ENCODE measurements around the gene GBP3.
"Not testable (repeated sequence)": the region's sequence is repeated elsewhere in the genome, so short reads cannot be mapped to it uniquely, and the experiment has no call there.

GBP3 gene

DNA sequence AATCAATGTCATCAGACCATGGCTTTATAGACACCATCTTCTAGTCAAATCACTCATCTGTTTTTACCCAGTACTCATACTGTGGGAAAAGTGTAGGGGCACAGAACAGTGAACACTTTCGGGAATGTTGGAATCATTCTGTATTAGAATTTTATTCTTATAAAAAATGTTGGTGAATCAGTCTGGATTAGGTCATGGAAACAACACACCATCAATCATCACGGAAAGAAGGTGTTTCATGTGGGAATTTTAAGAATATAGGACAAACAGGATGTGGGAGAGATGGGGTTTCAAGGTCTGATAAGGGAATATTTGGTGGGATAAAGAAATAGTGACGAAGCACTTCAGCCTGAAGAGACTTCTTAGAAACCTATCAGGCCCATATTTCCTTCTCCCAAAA is 25.1 kb upstream of the GBP3 start:
- TF ChIP-seq, protein P1, sequence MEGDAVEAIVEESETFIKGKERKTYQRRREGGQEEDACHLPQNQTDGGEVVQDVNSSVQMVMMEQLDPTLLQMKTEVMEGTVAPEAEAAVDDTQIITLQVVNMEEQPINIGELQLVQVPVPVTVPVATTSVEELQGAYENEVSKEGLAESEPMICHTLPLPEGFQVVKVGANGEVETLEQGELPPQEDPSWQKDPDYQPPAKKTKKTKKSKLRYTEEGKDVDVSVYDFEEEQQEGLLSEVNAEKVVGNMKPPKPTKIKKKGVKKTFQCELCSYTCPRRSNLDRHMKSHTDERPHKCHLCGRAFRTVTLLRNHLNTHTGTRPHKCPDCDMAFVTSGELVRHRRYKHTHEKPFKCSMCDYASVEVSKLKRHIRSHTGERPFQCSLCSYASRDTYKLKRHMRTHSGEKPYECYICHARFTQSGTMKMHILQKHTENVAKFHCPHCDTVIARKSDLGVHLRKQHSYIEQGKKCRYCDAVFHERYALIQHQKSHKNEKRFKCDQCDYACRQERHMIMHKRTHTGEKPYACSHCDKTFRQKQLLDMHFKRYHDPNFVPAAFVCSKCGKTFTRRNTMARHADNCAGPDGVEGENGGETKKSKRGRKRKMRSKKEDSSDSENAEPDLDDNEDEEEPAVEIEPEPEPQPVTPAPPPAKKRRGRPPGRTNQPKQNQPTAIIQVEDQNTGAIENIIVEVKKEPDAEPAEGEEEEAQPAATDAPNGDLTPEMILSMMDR (IDR thresholded peaks at IDR 0.05; ENCODE audit: control insufficient read depth, insufficient read depth, low read depth, low read length, missing control alignments), result no peak
- DNase-seq (ENCODE audit: low read depth), result no peak
- H3K4me3 ChIP-seq (ENCODE audit: control insufficient read depth, low read depth, low read length), result no peak overlapping the region

DNA sequence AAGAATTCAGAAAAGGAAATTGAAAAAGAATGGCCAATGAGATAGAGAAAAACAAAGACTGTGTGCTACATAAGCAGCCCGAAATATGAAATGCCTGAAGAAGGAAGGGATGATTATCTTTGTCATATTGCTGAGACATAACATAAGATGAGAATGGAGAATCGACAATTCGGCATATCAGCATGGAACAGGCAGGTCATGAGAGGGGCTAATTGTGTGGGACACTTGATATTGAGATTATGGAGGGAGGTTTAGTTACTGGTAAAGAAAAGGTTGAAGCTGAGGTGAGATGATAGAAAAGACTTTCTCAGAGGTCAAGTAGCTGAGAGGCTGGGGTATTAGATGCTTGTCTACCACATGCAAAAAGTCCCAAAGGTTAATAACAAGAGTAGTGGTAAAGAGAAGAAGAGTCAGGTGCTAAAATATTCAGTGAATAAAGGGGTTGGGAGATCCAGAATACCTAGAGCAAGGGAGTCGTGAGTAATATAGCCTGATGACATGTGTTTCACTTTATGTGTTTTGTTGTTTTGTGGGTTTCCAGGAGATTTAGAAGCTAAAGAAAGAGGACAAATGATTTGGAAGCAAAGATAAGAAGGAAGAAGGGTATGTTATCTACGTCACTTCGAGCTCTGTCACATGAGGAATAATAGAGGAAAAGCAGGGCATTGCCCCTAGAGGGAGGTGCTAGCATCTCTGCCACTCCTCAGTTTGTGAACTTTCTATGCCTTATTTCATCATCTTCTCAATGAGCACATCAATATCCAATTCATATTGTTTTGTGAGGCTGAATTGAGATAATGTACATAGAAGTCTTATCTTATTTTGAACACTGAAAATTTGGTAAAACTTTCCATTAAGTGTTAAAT is 23.9 kb upstream of the GBP3 start:
- not testable (repeated sequence) for DNase-seq (ENCODE audit: low read depth); H3K4me3 ChIP-seq (ENCODE audit: control insufficient read depth, low read depth, low read length)

DNA sequence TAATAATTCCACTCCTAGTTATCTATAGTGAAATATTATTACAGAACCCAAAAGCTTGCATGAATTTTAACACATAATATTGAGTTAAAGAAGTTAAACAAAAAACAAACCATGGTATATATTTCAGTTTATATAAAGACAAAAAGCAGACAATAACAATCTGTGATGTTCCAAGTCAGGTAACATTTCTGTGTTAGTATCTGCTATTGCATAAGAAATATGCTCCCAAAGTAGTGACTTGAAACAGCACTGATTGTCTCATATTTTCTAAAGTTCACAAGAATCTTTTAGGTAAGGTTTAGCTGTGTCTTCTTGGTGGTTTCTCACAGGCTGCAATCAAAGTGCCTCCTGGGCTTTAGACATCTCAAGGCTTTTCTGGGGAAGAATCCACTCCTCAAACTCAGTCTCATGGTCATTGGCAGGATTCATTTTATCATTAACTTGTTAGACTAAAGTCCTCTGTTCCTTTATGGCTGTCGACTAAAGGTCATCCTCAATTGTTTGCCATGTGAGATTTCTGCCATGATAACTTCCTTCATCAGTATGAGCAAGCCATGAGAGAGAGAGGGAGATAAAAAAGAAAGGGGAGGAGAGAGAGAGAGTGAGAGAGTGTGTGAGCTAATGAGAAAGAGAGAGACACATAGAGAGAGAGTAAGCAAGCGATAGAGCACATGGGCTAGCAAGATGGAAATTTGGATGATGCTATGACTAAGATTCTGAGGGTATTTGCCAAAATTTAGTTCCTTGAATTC is 22.5 kb upstream of the GBP3 start:
- TF ChIP-seq, protein P1 (IDR thresholded peaks at IDR 0.05; ENCODE audit: control insufficient read depth, insufficient read depth, low read depth, low read length, missing control alignments), result no peak
- no peak overlapping the region for H3K4me3 ChIP-seq (ENCODE audit: control insufficient read depth, low read depth, low read length)
- no peak for DNase-seq (ENCODE audit: low read depth)

DNA sequence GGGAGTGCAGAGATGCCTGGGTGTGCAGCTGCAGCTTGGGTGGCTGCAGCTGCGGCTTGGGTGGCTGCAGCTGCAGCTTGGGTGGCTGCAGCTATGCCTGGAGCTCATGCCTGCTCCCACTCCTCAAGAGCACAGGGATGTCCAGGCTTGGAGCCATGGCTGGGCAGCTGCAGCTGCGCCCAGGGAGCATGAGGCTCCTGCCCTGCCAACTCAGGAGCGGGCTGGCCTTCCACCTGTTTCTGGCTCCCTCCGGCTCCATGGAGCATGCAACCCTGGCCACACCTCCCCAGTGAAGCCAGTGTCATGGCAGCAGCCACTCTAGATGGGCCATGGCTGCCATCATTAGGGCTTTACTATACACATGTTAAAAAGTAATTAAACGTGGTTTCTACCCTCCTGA is 21.3 kb upstream of the GBP3 start:
- no peak overlapping the region for H3K4me3 ChIP-seq (ENCODE audit: control insufficient read depth, low read depth, low read length)
- TF ChIP-seq, protein P1 (IDR thresholded peaks at IDR 0.05; ENCODE audit: control insufficient read depth, insufficient read depth, low read depth, low read length, missing control alignments), result no peak
- DNase-seq (ENCODE audit: low read depth), result no peak

DNA sequence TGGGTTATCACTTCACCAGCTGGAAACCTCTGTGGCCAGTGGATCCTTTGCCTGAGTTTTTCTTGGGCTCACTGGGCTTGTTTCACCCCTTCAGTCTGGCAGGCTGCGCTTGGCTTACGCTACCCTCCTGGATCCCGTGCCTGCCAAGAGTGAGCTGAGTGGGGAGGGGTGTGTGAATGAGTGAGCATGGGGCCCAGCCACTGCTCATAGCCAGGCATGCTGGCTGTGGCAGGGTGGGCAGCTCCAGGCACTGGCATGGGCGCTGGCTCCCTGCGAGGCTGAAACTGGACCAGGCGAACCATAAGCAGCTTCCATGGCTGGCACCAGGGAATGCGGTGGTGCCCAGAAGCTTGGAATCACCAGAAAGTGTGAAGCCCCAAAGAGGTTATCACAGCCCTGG is 19.8 kb upstream of the GBP3 start:
- TF ChIP-seq, protein P1 (IDR thresholded peaks at IDR 0.05; ENCODE audit: control insufficient read depth, insufficient read depth, low read depth, low read length, missing control alignments), result no peak
- no peak for DNase-seq (ENCODE audit: low read depth)
- H3K4me3 ChIP-seq (ENCODE audit: control insufficient read depth, low read depth, low read length), result no peak overlapping the region

DNA sequence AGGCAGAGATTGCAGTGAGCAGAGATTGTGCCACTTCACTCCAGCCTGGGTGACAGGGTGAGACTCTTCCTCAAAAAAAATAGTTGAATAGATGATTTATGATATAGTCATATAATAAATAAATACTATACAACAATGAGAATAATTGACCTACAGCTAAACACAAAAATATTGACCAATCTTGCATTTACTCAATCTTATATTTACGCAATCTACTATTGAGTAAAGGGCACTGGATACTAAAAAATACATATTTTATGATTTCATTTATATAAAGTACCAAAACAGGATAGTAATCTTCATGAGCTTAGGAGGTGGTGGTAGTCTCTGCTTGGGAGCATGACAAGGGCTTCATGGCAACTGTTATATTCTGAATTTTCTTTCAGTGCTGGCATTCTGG is 19.1 kb upstream of the GBP3 start:
- no peak overlapping the region for H3K4me3 ChIP-seq (ENCODE audit: control insufficient read depth, low read depth, low read length)
- no peak for DNase-seq (ENCODE audit: low read depth)
- TF ChIP-seq, protein P1 (IDR thresholded peaks at IDR 0.05; ENCODE audit: control insufficient read depth, insufficient read depth, low read depth, low read length, missing control alignments), result no peak

DNA sequence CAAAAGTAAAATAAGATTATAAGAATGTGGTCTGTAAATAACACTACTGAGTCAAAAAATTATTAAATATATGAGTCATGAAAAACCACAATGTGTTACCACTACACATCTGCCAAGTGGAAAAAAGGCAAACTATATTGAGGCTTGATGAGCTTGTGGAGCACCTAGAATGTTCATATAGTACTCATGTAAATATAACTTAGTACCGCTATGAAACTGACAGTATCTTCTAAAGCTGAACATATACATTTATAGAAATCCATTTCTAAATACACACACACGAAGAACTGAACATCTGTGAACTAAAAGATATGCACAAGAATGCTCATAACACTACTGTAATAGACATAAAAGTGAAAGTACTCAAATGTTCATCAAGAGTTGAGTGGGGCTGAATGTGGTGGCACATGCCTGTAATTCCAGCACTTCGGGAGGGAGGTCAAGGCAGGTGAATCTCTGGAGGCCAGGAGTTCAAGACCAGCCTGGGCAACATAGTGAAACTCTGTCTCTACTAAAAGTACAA is 18.5 kb upstream of the GBP3 start:
- H3K4me3 ChIP-seq (ENCODE audit: control insufficient read depth, low read depth, low read length), result no peak overlapping the region
- TF ChIP-seq, protein P1 (IDR thresholded peaks at IDR 0.05; ENCODE audit: control insufficient read depth, insufficient read depth, low read depth, low read length, missing control alignments), result no peak
- DNase-seq (ENCODE audit: low read depth), result no peak
